PC-9 (cell line): ENCODE data around the gene BLM.

Source experiments
- CTCF ChIP-seq: fragments of 200-600 bp; sonication (generic); conservative IDR thresholded peaks from 2 replicates; pipeline ENCODE4 v1.6.1; 2017; ENCODE audit warnings: mixed run types, antibody characterized with exemption, mild to moderate bottlenecking, moderate library complexity
- EZH2 ChIP-seq: fragments of 200-600 bp; sonication (generic); IDR thresholded peaks from 2 replicates; pipeline ENCODE4 v1.8.0; 2017; ENCODE audit warnings: antibody characterized with exemption, low read depth

DNA sequence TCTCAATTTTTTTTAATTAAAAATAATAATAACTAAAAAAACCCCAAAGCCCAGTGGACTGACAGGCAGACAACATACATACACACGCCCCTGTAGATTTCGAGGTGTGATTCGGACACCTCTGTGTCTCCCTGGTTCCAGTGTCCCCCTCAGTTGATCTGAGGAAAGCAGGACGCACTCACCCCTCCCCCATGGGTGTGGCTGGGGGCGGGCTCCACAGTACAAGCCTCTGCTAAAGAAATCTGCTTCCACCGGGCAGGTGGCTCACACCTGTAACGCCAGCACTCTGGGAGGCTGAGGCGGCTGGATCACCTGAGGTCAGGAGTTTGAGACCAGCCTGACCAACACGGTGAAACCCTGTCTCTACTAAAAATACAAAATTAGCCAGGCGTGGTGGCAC, 33.8 kb upstream of the BLM start:
- TF ChIP-seq CTCF (no peak), EZH2 (no peak)
